ENCODE data around the gene SKOR1.

The SKOR1 gene

GRCh38 chr15:67824976-67825880 lies at the start of gene SKOR1:
TSS of gene SKOR1 (plus strand) at chr15:67825509. CDS start at chr15:67825603, 94 bp downstream.
- DNase-seq, result no peak

GRCh38 chr15:67775998-67776397 lies 49.3 kb upstream of the SKOR1 start:
- no peak for DNase-seq

GRCh38 chr15:67776600-67776999 lies 48.7 kb upstream of the SKOR1 start:
- no peak for DNase-seq

GRCh38 chr15:67777071-67777470 lies 48.2 kb upstream of the SKOR1 start:
- no peak for DNase-seq

- no peak for DNase-seq
Measured at GRCh38 chr15:67777773-67778172, 47.5 kb upstream of the SKOR1 start.

GRCh38 chr15:67778968-67779548 lies 46.3 kb upstream of the SKOR1 start:
- DNase-seq, result no peak

- DNase-seq, result no peak
Measured at GRCh38 chr15:67779549-67780111, 45.7 kb upstream of the SKOR1 start.

GRCh38 chr15:67781061-67781460 lies 44.2 kb upstream of the SKOR1 start:
- no peak for DNase-seq

- no peak for DNase-seq
Measured at GRCh38 chr15:67781907-67782690, 43.2 kb upstream of the SKOR1 start.

GRCh38 chr15:67782691-67782991 lies 42.7 kb upstream of the SKOR1 start:
- no peak for DNase-seq

GRCh38 chr15:67783303-67783702 lies 42.0 kb upstream of the SKOR1 start:
- no peak for DNase-seq

GRCh38 chr15:67784090-67784781 lies 41.1 kb upstream of the SKOR1 start:
- no peak for DNase-seq

- DNase-seq, result no peak
Measured at GRCh38 chr15:67784856-67785430, 40.4 kb upstream of the SKOR1 start.

- no peak for DNase-seq
Measured at GRCh38 chr15:67785431-67785830, 39.9 kb upstream of the SKOR1 start.

GRCh38 chr15:67786646-67787045 lies 38.7 kb upstream of the SKOR1 start:
- DNase-seq, result no peak

- no peak for DNase-seq
Measured at GRCh38 chr15:67788986-67789385, 36.3 kb upstream of the SKOR1 start.

GRCh38 chr15:67790610-67791319 lies 34.5 kb upstream of the SKOR1 start:
- DNase-seq, result no peak

- DNase-seq, result no peak
Measured at GRCh38 chr15:67792250-67792942, 32.9 kb upstream of the SKOR1 start.

- no peak for DNase-seq
Measured at GRCh38 chr15:67794832-67795574, 30.3 kb upstream of the SKOR1 start.
